Measurements from ENCODE around the gene SIN3A. TPM values are rescaled to one million over a fixed set of nuclear protein-coding genes. Genes with fewer than 3 reads are reported as not detected.

SIN3A gene
- total and polyA plus RNA-seq, 9 of the 15 experiments (the other 6 are each of a cell fraction or from before 2014, with no cell fraction given) = 11.1 to 70.3 (median 25.3) TPM

GRCh38 chr15:75353604-75354003 is 97.9 kb downstream of the SIN3A start:
- no peaks in the 10 kb centered on the region for H4K20me1 ChIP-seq (replicated peaks; ENCODE audit: control insufficient read depth, insufficient read depth, low read length)
- POLR2A ChIA-PET = interaction anchor here (0.6 to 3.9 kb wide), 6 partner anchors 9 to 401 kb away, joined by 3 to 36 read pairs (median 3); partner anchors contain the start of gene MAN2C1
- H3K4me1 ChIP-seq (replicated peaks in 1 of 2; ENCODE audit: control insufficient read depth in 2 of 2, insufficient read depth in 2 of 2, low read length in 2 of 2) = peaks cover 0 to 13% of the 10 kb centered on the region in 2 experiments; a peak in 3 of 5 replicates
- no peaks in the 10 kb centered on the region; a peak in 1 of 5 replicates for H3K27me3 ChIP-seq (ENCODE audit: control insufficient read depth in 2 of 2, insufficient read depth in 2 of 2, low read length in 2 of 2)
- DNase-seq (ENCODE audit: extremely low read depth in 1 of 4, low spot score in 3 of 4) (no peak), FAIRE-seq (no peak), ATAC-seq (no peak)
- 85% methylated on average over 6 of the region's 7 CpGs for WGBS (ENCODE audit: insufficient coverage, low coverage, missing lambda C conversion rate)
- no peaks in the 10 kb centered on the region for H3K79me2 ChIP-seq (ENCODE audit: control insufficient read depth, insufficient read depth, low read length)
- CTCF ChIA-PET (ENCODE audit: low intra/inter-chr PET ratio) = no interaction called here
- H2AFZ ChIP-seq (ENCODE audit: low read depth, low read length) = no peak overlapping the region
- H3K4me2 ChIP-seq (ENCODE audit: insufficient read depth, low read length) = no peak overlapping the region
- intact Hi-C loops (cut with micrococcal nuclease) (no loop called here), in situ Hi-C loops (cut with MboI) (no loop called here)
- H3K36me3 ChIP-seq (ENCODE audit: control insufficient read depth, insufficient read depth, low read length) = peaks cover 25% of the 10 kb centered on the region; the same call in 1 of the 3 replicates
- no TSS peak for BruUV-seq (replicated peaks)
- no peak overlapping the region for H3K27ac ChIP-seq (ENCODE audit: extremely low read depth, low read depth, low read length)
- peak; percentile 53 for TF ChIP-seq POLR2G (IDR thresholded peaks at IDR 0.05; ENCODE audit: low read depth, low read length)
- TF ChIP-seq E2F5 (CRISPR knock-in tag; IDR thresholded peaks at IDR 0.05) = no peak
- TF ChIP-seq PATZ1 (CRISPR knock-in tag; IDR thresholded peaks at IDR 0.05; ENCODE audit: borderline replicate concordance) = no peak
- TF ChIP-seq, protein P1, sequence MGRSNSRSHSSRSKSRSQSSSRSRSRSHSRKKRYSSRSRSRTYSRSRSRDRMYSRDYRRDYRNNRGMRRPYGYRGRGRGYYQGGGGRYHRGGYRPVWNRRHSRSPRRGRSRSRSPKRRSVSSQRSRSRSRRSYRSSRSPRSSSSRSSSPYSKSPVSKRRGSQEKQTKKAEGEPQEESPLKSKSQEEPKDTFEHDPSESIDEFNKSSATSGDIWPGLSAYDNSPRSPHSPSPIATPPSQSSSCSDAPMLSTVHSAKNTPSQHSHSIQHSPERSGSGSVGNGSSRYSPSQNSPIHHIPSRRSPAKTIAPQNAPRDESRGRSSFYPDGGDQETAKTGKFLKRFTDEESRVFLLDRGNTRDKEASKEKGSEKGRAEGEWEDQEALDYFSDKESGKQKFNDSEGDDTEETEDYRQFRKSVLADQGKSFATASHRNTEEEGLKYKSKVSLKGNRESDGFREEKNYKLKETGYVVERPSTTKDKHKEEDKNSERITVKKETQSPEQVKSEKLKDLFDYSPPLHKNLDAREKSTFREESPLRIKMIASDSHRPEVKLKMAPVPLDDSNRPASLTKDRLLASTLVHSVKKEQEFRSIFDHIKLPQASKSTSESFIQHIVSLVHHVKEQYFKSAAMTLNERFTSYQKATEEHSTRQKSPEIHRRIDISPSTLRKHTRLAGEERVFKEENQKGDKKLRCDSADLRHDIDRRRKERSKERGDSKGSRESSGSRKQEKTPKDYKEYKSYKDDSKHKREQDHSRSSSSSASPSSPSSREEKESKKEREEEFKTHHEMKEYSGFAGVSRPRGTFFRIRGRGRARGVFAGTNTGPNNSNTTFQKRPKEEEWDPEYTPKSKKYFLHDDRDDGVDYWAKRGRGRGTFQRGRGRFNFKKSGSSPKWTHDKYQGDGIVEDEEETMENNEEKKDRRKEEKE (IDR thresholded peaks at IDR 0.05; ENCODE audit: borderline replicate concordance in 1 of 2, control insufficient read depth in 1 of 2, low read depth in 2 of 2, low read length in 1 of 2) = no peak
- no peak for TF ChIP-seq TEAD4 (IDR thresholded peaks at IDR 0.05; ENCODE audit: low read length)
- TF ChIP-seq TEAD4 (CRISPR knock-in tag; IDR thresholded peaks at IDR 0.05; ENCODE audit: borderline replicate concordance) = no peak
- no peak for TF ChIP-seq CREB1 (IDR thresholded peaks at IDR 0.05)
- TF ChIP-seq CREB1 (CRISPR knock-in tag; IDR thresholded peaks at IDR 0.05) = no peak
- H3K4me3 ChIP-seq = no peak overlapping the region
- H3K9me1 ChIP-seq (ENCODE audit: control insufficient read depth, insufficient read depth, low read length) = no peaks in the 10 kb centered on the region
- no peaks in the 10 kb centered on the region for H3K9me3 ChIP-seq (replicated peaks; ENCODE audit: control insufficient read depth, insufficient read depth, low read depth, low read length)
- peak overlapping the region in 1 of 2 experiments; percentile 52; a peak in 1 of 4 replicates for H3K9ac ChIP-seq (ENCODE audit: insufficient read depth in 1 of 2, low read depth in 2 of 2, low read length in 2 of 2)

All from K562 (cell line).